SK-N-SH (cell line): ENCODE data around the gene HAUS3. TPM values are rescaled to one million over a fixed set of nuclear protein-coding genes. Genes with fewer than 3 reads are reported as not detected.

Source experiments
- CTCF ChIA-PET: fragments of 300-600, 350-600 bp; formaldehyde crosslinking; extraction: SDS; loops from one replicate; lab custom pipeline; 2021; lab: Yijun Ruan, JAX
- POLR2A ChIA-PET: fragments of 350-600 bp; sonication (Branson Sonifier 250); formaldehyde crosslinking; extraction: SDS; loops from one replicate; lab custom pipeline; 2020; ENCODE audit warnings: antibody characterized with exemption, inconsistent platforms; lab: Yijun Ruan, JAX
- DNase-seq: peaks from one replicate; pipeline ENCODE4 v3.0.0; 2012
- H2AFZ ChIP-seq: fragments of 200-600 bp; sonication (generic); 2 replicates; pipeline ENCODE4 v1.8.1; 2016; ENCODE audit warnings: antibody characterized with exemption, mild to moderate bottlenecking, low read depth
- H3F3A ChIP-seq: fragments of 200-600 bp; sonication (generic); replicated peaks from 2 replicates; pipeline ENCODE3; 2016; ENCODE audit warnings: antibody characterized with exemption, mild to moderate bottlenecking; ENCODE audit not compliant: insufficient read depth
- H3K27ac ChIP-seq, 2 experiments: fragments of 200-500 bp in 1 of 2; fragments of 200-600 bp in 1 of 2; sonication (Bioruptor generic) in 1 of 2; sonication (generic), shearing (Covaris generic) in 1 of 2; 2 replicates each; pipeline versions ENCODE4 v1.5.1 to v1.6.1; 2014 to 2016; ENCODE audit warnings: low read depth in 2 of 2, inconsistent platforms in 1 of 2, low read length in 1 of 2, mild to moderate bottlenecking in 1 of 2, mixed read lengths in 1 of 2
- H3K27me3 ChIP-seq: fragments of 200-600 bp; sonication (generic), shearing (Covaris generic); 2 replicates; pipeline ENCODE4 v1.6.1; 2016; ENCODE audit warnings: mixed run types; ENCODE audit not compliant: insufficient read depth
- H3K36me3 ChIP-seq, 2 experiments: fragments of 200-500 bp in 1 of 2; fragments of 200-600 bp in 1 of 2; sonication (Bioruptor generic) in 1 of 2; sonication (generic) in 1 of 2; replicated peaks in 1 of 2; 2 replicates each; pipeline versions ENCODE3 to v1.5.1; 2014 to 2016; ENCODE audit warnings: low read length in 1 of 2, mild to moderate bottlenecking in 1 of 2; ENCODE audit not compliant: insufficient read depth in 2 of 2, control insufficient read depth in 1 of 2
- H3K4me1 ChIP-seq, 2 experiments: fragments of 200-500 bp in 1 of 2; fragments of 200-600 bp in 1 of 2; sonication (Bioruptor generic) in 1 of 2; sonication (generic), shearing (Covaris generic) in 1 of 2; 2 replicates each; pipeline versions ENCODE4 v1.5.1 to v1.6.1; 2014 to 2016; ENCODE audit warnings: low read depth in 1 of 2, low read length in 1 of 2, mixed run types in 1 of 2; ENCODE audit not compliant: insufficient read depth in 2 of 2, control insufficient read depth in 1 of 2
- H3K4me2 ChIP-seq: fragments of 200-600 bp; sonication (generic), shearing (Covaris generic); 2 replicates; pipeline ENCODE4 v1.6.1; 2017; ENCODE audit warnings: mixed run types
- H3K4me3 ChIP-seq, 2 experiments: fragments of 200-500 bp in 1 of 2; fragments of 200-600 bp in 1 of 2; sonication (Bioruptor generic) in 1 of 2; sonication (generic), shearing (Covaris generic) in 1 of 2; 2 replicates each; pipeline versions ENCODE4 v1.5.1 to v1.8.1; 2014 to 2016; ENCODE audit warnings: low read depth in 2 of 2, inconsistent platforms in 1 of 2, low read length in 1 of 2, mild to moderate bottlenecking in 1 of 2, mixed read lengths in 1 of 2, moderate library complexity in 1 of 2
- H3K79me2 ChIP-seq: fragments of 200-600 bp; sonication (generic); 2 replicates; pipeline ENCODE4 v1.8.1; 2017; ENCODE audit warnings: mild to moderate bottlenecking; ENCODE audit not compliant: insufficient read depth
- H3K9ac ChIP-seq: fragments of 200-600 bp; sonication (generic); 2 replicates; pipeline ENCODE4 v1.6.1; 2017; ENCODE audit warnings: mixed run types
- H3K9me2 ChIP-seq: fragments of 200-600 bp; sonication (generic); 2 replicates; pipeline ENCODE4 v1.6.1; 2017; ENCODE audit warnings: mixed run types
- H3K9me3 ChIP-seq: fragments of 200-600 bp; sonication (generic); 2 replicates; pipeline ENCODE4 v1.6.1; 2017; ENCODE audit warnings: mixed run types, mild to moderate bottlenecking, moderate library complexity
- H4K20me1 ChIP-seq: fragments of 200-600 bp; sonication (generic); 2 replicates; pipeline ENCODE4 v1.6.1; 2017; ENCODE audit warnings: mild to moderate bottlenecking, mixed run types; ENCODE audit not compliant: insufficient read depth
- FOXJ3 ChIP-seq: sonication (generic); formaldehyde crosslinking; IDR thresholded peaks from 2 replicates; pipeline ENCODE4 v1.5.1; 2020; ENCODE audit warnings: mild to moderate bottlenecking, missing genetic modification reagents
- GABPA ChIP-seq: IDR thresholded peaks from 2 replicates; pipeline ENCODE4 v1.4.0; 2012; ENCODE audit warnings: low read depth, mild to moderate bottlenecking
- MAX ChIP-seq: IDR thresholded peaks from 2 replicates; pipeline ENCODE4 v1.4.0; 2012; ENCODE audit warnings: low read depth
- NRF1 ChIP-seq: IDR thresholded peaks from 2 replicates; pipeline ENCODE4 v1.6.1; 2012; ENCODE audit warnings: low read depth, mild to moderate bottlenecking, low read length
- RCOR1 ChIP-seq: fragments of 150-350 bp; IDR thresholded peaks from 2 replicates; pipeline ENCODE4 v1.6.1; 2017; ENCODE audit warnings: antibody characterized with exemption, low read length
- TCF12 ChIP-seq: IDR thresholded peaks from 2 replicates; pipeline ENCODE4 v1.4.0; 2012
- WGBS: methylation state at CpG from one replicate; pipeline ENCODE4 v1.1.6; 2017; ENCODE audit warnings: low lambda C conversion rate; 5-methylcytosine and 5-hydroxymethylcytosine counted together
- polyA plus RNA-seq, 3 experiments: library from polyadenylated mRNA; depleted of rRNA; stranded (reverse); fragments of >200 nt; gene quantifications; 2 replicates each; pipeline ENCODE4 v1.2.3, GENCODE V29; 2012
- TF ChIP-seq, protein P1 (sequence below): fragments of 150-350 bp; IDR thresholded peaks from 2 replicates; pipeline ENCODE4 v1.6.1; 2017; ENCODE audit warnings: antibody characterized with exemption, low read length, low read depth, borderline replicate concordance

HAUS3 gene
- polyA plus RNA-seq, 1 of the 3 experiments (the other 2 are of a cell fraction), result 6.3 TPM

GRCh38 chr4:2286904-2287593 lies 45.1 kb upstream of the HAUS3 start:
- WGBS, result 37% methylated on average over 5 of the region's 19 CpGs
- Histone ChIP-seq H3K4me1 (peaks cover under 1 to 41% of the 10 kb centered on the region in 2 experiments; a peak in 2 of 4 replicates), H3K9ac (no peak overlapping the region), H3K4me3 (no peak overlapping the region), H4K20me1 (no peaks in the 10 kb centered on the region), H3K9me3 (no peaks in the 10 kb centered on the region), H3K27ac (no peak overlapping the region), H3K79me2 (no peaks in the 10 kb centered on the region), H3K9me2 (no peaks in the 10 kb centered on the region), H3K4me2 (no peak overlapping the region), H3K27me3 (no peaks in the 10 kb centered on the region), H2AFZ (no peak overlapping the region), H3F3A (no peaks in the 10 kb centered on the region), H3K36me3 (no peaks in the 10 kb centered on the region)
- no peak for TF ChIP-seq RCOR1
- no peak for DNase-seq
- ChIA-PET POLR2A (no interaction called here), CTCF (interaction anchor here (1.2 kb wide), 1 partner anchor 15 kb away, joined by 3 read pairs; no protein-coding TSS in a partner anchor)

GRCh38 chr4:2285613-2286381 lies 43.9 kb upstream of the HAUS3 start:
- no peaks in the 10 kb centered on the region for H3F3A ChIP-seq
- ChIA-PET POLR2A (no interaction called here), CTCF (interaction anchor here (0.7 to 1.2 kb wide), 2 partner anchors 14 to 68 kb away, joined by 3 to 4 read pairs; no protein-coding TSS in a partner anchor)
- H3K9me2 ChIP-seq, result no peaks in the 10 kb centered on the region
- H4K20me1 ChIP-seq, result no peaks in the 10 kb centered on the region
- no peak overlapping the region for H2AFZ ChIP-seq
- peaks cover 0 to 34% of the 10 kb centered on the region in 2 experiments; a peak in 1 of 4 replicates for H3K4me1 ChIP-seq
- H3K27me3 ChIP-seq, result no peaks in the 10 kb centered on the region
- H3K9me3 ChIP-seq, result no peaks in the 10 kb centered on the region
- H3K27ac ChIP-seq, result peak overlapping the region in 1 of 2 experiments; percentile 39; a peak in 1 of 4 replicates
- DNase-seq, result no peak
- H3K36me3 ChIP-seq, result no peaks in the 10 kb centered on the region
- TF ChIP-seq FOXJ3 (CRISPR knock-in tag) (no peak), NRF1 (no peak), MAX (no peak), GABPA (no peak), TCF12 (no peak)
- TF ChIP-seq, protein P1, sequence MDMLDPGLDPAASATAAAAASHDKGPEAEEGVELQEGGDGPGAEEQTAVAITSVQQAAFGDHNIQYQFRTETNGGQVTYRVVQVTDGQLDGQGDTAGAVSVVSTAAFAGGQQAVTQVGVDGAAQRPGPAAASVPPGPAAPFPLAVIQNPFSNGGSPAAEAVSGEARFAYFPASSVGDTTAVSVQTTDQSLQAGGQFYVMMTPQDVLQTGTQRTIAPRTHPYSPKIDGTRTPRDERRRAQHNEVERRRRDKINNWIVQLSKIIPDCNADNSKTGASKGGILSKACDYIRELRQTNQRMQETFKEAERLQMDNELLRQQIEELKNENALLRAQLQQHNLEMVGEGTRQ, result no peak
- 83% methylated on average over 20 of the region's 27 CpGs for WGBS
- no peak overlapping the region for H3K4me2 ChIP-seq
- no peak overlapping the region for H3K4me3 ChIP-seq
- H3K79me2 ChIP-seq, result no peaks in the 10 kb centered on the region
- H3K9ac ChIP-seq, result no peak overlapping the region
